Measurements from ENCODE around the gene APEH.

Gene APEH

DNA sequence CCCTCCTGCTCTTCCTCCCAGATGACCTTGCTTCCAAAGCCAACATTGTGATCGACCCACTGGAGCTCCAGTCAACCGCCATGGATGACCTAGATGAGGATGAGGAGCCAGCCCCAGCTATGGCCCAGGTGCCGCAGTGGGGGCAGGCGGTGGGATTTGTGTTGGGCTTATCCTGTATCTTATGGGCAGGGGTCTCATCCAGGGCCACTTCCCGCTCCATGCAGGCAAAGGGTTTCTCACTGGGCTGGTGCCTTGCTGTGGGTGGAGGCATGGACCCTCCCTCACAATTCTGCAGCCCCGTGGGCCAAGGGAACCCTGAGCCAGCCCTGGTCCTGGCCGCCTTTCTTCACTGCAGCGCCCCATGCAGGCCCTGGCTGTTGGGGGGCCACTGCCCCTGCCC, 30.5 kb downstream of the APEH start:
- H3K4me3 ChIP-seq (ENCODE audit: insufficient read length, low read depth): no peak overlapping the region
- TF ChIP-seq ZNF274 (IDR thresholded peaks at IDR 0.05; ENCODE audit: low read depth, low read length): no peak
- TF ChIP-seq SUZ12 (IDR thresholded peaks at IDR 0.05; ENCODE audit: extremely low read depth, insufficient read depth, insufficient read length): no peak
- no peak for TF ChIP-seq YY1 (IDR thresholded peaks at IDR 0.05; ENCODE audit: insufficient read depth, insufficient read length)
- H3K4me1 ChIP-seq (ENCODE audit: insufficient read depth, insufficient read length): peaks cover 22% of the 10 kb centered on the region
- no peak overlapping the region for H3K9ac ChIP-seq (ENCODE audit: insufficient read length, low read depth)
- no peaks in the 10 kb centered on the region for H3K9me3 ChIP-seq (ENCODE audit: insufficient read depth, low read length)
- peaks cover 75% of the 10 kb centered on the region for H3K36me3 ChIP-seq (ENCODE audit: insufficient read depth, insufficient read length, low read length)
- no peaks in the 10 kb centered on the region for H3K27me3 ChIP-seq (ENCODE audit: insufficient read depth, insufficient read length)
- no peak for DNase-seq (ENCODE audit: low read depth, low spot score)

DNA sequence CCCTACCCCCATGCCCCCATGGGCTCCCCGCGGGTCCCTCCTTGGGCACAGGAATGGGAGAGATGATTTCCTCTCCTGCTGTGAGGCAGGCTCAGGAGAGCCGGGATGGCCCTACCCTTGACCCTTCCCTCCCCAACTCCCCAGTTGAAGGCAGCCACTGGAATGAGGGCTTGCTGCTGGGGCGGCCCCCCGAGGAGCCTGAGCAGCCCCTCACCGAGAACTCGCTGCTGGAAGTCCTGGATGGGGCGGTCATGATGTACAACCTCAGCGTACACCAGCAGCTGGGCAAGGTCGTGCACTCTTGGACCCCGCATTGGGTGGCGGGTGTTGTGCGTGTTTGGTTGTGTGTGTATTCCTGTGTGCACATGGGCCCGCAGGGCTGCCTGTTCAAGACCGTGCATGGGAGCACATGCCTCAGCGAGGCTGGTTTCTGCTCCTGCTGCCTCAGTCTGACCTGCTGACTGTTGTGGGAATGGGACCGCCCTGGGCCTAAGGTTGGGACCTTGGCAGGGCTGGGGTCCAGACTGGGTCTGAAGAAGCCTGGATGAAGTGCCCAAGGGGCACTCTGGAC, 31.3 kb downstream of the APEH start:
- Histone ChIP-seq H3K27me3 (ENCODE audit: insufficient read depth, insufficient read length) (no peaks in the 10 kb centered on the region), H3K9me3 (ENCODE audit: insufficient read depth, low read length) (no peaks in the 10 kb centered on the region), H3K36me3 (ENCODE audit: insufficient read depth, insufficient read length, low read length) (peaks cover 68% of the 10 kb centered on the region), H3K4me1 (ENCODE audit: insufficient read depth, insufficient read length) (peaks cover 21% of the 10 kb centered on the region), H3K9ac (ENCODE audit: insufficient read length, low read depth) (no peak overlapping the region), H3K4me3 (ENCODE audit: insufficient read length, low read depth) (no peak overlapping the region)
- TF ChIP-seq YY1 (IDR thresholded peaks at IDR 0.05; ENCODE audit: insufficient read depth, insufficient read length) (no peak), SUZ12 (IDR thresholded peaks at IDR 0.05; ENCODE audit: extremely low read depth, insufficient read depth, insufficient read length) (no peak)
- DNase-seq (ENCODE audit: low read depth, low spot score): no peak

- no peaks in the 10 kb centered on the region for H3K9me3 ChIP-seq (ENCODE audit: insufficient read depth, low read length)
- H3K4me1 ChIP-seq (ENCODE audit: insufficient read depth, insufficient read length): peaks cover 18% of the 10 kb centered on the region
- H3K27me3 ChIP-seq (ENCODE audit: insufficient read depth, insufficient read length): no peaks in the 10 kb centered on the region
- DNase-seq (ENCODE audit: low read depth, low spot score): no peak
- no peak overlapping the region for H3K4me3 ChIP-seq (ENCODE audit: insufficient read length, low read depth)
- H3K9ac ChIP-seq (ENCODE audit: insufficient read length, low read depth): no peak overlapping the region
- no peak for TF ChIP-seq ZNF274 (IDR thresholded peaks at IDR 0.05; ENCODE audit: low read depth, low read length)
- TF ChIP-seq YY1 (IDR thresholded peaks at IDR 0.05; ENCODE audit: insufficient read depth, insufficient read length): no peak
- no peak for TF ChIP-seq SUZ12 (IDR thresholded peaks at IDR 0.05; ENCODE audit: extremely low read depth, insufficient read depth, insufficient read length)
- H3K36me3 ChIP-seq (ENCODE audit: insufficient read depth, insufficient read length, low read length): peaks cover 62% of the 10 kb centered on the region
Measured at GRCh38 chr3:49706456-49707112, 32.4 kb downstream of the APEH start.

DNA sequence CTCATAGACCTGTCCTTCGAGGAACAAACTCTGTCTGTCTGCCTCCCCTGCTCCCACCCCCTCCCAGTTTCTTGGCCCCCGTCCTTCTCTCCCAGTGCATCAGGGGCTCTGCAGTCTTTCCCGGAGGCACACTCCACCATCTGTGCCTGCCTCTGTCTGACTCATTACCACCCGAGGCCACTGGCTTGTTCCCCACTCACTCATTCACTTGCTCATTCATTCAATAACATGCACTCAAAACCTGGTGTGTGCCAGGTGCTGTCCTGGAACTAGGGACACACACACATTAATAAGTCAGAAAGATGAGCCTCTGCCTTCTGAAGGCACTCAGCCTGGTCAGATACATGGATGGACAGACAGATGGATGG, 32.9 kb downstream of the APEH start:
- Histone ChIP-seq H3K27me3 (ENCODE audit: insufficient read depth, insufficient read length) (no peaks in the 10 kb centered on the region), H3K9me3 (ENCODE audit: insufficient read depth, low read length) (no peaks in the 10 kb centered on the region), H3K36me3 (ENCODE audit: insufficient read depth, insufficient read length, low read length) (peaks cover 59% of the 10 kb centered on the region), H3K4me3 (ENCODE audit: insufficient read length, low read depth) (no peak overlapping the region), H3K4me1 (ENCODE audit: insufficient read depth, insufficient read length) (peaks cover 19% of the 10 kb centered on the region), H3K9ac (ENCODE audit: insufficient read length, low read depth) (no peak overlapping the region)
- DNase-seq (ENCODE audit: low read depth, low spot score): no peak
- TF ChIP-seq SUZ12 (IDR thresholded peaks at IDR 0.05; ENCODE audit: extremely low read depth, insufficient read depth, insufficient read length) (no peak), YY1 (IDR thresholded peaks at IDR 0.05; ENCODE audit: insufficient read depth, insufficient read length) (no peak), ZNF274 (IDR thresholded peaks at IDR 0.05; ENCODE audit: low read depth, low read length) (no peak)

GRCh38 chr3:49709852-49710251, 35.7 kb downstream of the APEH start:
- no peak overlapping the region for H3K9ac ChIP-seq (ENCODE audit: insufficient read length, low read depth)

GRCh38 chr3:49711489-49711888, 37.3 kb downstream of the APEH start:
- Histone ChIP-seq H3K9ac (ENCODE audit: insufficient read length, low read depth) (no peak overlapping the region), H3K27me3 (ENCODE audit: insufficient read depth, insufficient read length) (no peaks in the 10 kb centered on the region), H3K9me3 (ENCODE audit: insufficient read depth, low read length) (no peaks in the 10 kb centered on the region), H3K36me3 (ENCODE audit: insufficient read depth, insufficient read length, low read length) (peaks cover 49% of the 10 kb centered on the region), H3K4me1 (ENCODE audit: insufficient read depth, insufficient read length) (peaks cover 18% of the 10 kb centered on the region), H3K4me3 (ENCODE audit: insufficient read length, low read depth) (no peak overlapping the region)
- DNase-seq (ENCODE audit: low read depth, low spot score): no peak
- TF ChIP-seq SUZ12 (IDR thresholded peaks at IDR 0.05; ENCODE audit: extremely low read depth, insufficient read depth, insufficient read length): no peak
- no peak for TF ChIP-seq ZNF274 (IDR thresholded peaks at IDR 0.05; ENCODE audit: low read depth, low read length)
- TF ChIP-seq YY1 (IDR thresholded peaks at IDR 0.05; ENCODE audit: insufficient read depth, insufficient read length): no peak

More at GRCh38 chr3:49709852-49710251, 35.7 kb downstream of the APEH start:
- H3K27me3 ChIP-seq (ENCODE audit: insufficient read depth, insufficient read length): no peaks in the 10 kb centered on the region
- H3K4me3 ChIP-seq (ENCODE audit: insufficient read length, low read depth): no peak overlapping the region
- DNase-seq (ENCODE audit: low read depth, low spot score): no peak
- H3K36me3 ChIP-seq (ENCODE audit: insufficient read depth, insufficient read length, low read length): peaks cover 49% of the 10 kb centered on the region
- H3K9me3 ChIP-seq (ENCODE audit: insufficient read depth, low read length): no peaks in the 10 kb centered on the region
- peaks cover 20% of the 10 kb centered on the region for H3K4me1 ChIP-seq (ENCODE audit: insufficient read depth, insufficient read length)
- TF ChIP-seq YY1 (IDR thresholded peaks at IDR 0.05; ENCODE audit: insufficient read depth, insufficient read length): no peak
- no peak for TF ChIP-seq SUZ12 (IDR thresholded peaks at IDR 0.05; ENCODE audit: extremely low read depth, insufficient read depth, insufficient read length)
- TF ChIP-seq ZNF274 (IDR thresholded peaks at IDR 0.05; ENCODE audit: low read depth, low read length): no peak

- H3K4me3 ChIP-seq (ENCODE audit: insufficient read length, low read depth): no peak overlapping the region
- TF ChIP-seq SUZ12 (IDR thresholded peaks at IDR 0.05; ENCODE audit: extremely low read depth, insufficient read depth, insufficient read length): no peak
- no peak for TF ChIP-seq YY1 (IDR thresholded peaks at IDR 0.05; ENCODE audit: insufficient read depth, insufficient read length)
- TF ChIP-seq ZNF274 (IDR thresholded peaks at IDR 0.05; ENCODE audit: low read depth, low read length): no peak
- no peak for DNase-seq (ENCODE audit: low read depth, low spot score)
- no peaks in the 10 kb centered on the region for H3K9me3 ChIP-seq (ENCODE audit: insufficient read depth, low read length)
- peaks cover 20% of the 10 kb centered on the region for H3K4me1 ChIP-seq (ENCODE audit: insufficient read depth, insufficient read length)
- no peaks in the 10 kb centered on the region for H3K27me3 ChIP-seq (ENCODE audit: insufficient read depth, insufficient read length)
- H3K36me3 ChIP-seq (ENCODE audit: insufficient read depth, insufficient read length, low read length): peaks cover 50% of the 10 kb centered on the region
- peak overlapping the region; percentile 23 for H3K9ac ChIP-seq (ENCODE audit: insufficient read length, low read depth)
Measured at GRCh38 chr3:49712166-49712565, 38.0 kb downstream of the APEH start.

All from NT2/D1 (cell line).